ENCODE data around the gene PALMD.

The PALMD gene

DNA sequence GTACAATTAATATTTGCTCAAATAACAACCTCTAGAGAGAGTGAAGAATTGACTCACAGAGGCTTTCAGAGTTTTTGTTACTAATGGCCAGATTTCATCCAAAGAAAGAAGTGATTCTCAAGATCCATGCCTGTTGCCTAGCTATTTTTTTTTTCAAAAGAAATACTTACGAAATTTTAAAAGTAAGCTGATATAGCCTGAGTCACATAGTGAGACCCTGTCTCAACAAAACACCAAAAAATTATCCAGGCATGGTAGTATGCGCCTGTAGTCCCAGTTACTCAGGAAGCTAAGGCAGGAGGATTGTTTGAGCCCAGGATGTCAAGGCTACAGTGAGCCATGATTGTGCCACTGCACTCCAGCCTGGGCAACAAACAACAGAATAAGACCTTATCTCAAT, 14.6 kb downstream of the PALMD start:
- POLR2A ChIA-PET (ENCODE audit: low non-redundant PET) = no interaction called here
- no peak for DNase-seq (ENCODE audit: low spot score)
- TF ChIP-seq, protein P1, sequence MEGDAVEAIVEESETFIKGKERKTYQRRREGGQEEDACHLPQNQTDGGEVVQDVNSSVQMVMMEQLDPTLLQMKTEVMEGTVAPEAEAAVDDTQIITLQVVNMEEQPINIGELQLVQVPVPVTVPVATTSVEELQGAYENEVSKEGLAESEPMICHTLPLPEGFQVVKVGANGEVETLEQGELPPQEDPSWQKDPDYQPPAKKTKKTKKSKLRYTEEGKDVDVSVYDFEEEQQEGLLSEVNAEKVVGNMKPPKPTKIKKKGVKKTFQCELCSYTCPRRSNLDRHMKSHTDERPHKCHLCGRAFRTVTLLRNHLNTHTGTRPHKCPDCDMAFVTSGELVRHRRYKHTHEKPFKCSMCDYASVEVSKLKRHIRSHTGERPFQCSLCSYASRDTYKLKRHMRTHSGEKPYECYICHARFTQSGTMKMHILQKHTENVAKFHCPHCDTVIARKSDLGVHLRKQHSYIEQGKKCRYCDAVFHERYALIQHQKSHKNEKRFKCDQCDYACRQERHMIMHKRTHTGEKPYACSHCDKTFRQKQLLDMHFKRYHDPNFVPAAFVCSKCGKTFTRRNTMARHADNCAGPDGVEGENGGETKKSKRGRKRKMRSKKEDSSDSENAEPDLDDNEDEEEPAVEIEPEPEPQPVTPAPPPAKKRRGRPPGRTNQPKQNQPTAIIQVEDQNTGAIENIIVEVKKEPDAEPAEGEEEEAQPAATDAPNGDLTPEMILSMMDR (conservative IDR thresholded peaks at IDR 0.05; ENCODE audit: low read depth) = no peak
- CTCF ChIA-PET = interaction anchor here (0.6 to 1.6 kb wide), 2 partner anchors 13 to 46 kb away, joined by 4 read pairs; no protein-coding TSS in a partner anchor
- peak overlapping the region; percentile 93 for H3K27ac ChIP-seq

DNA sequence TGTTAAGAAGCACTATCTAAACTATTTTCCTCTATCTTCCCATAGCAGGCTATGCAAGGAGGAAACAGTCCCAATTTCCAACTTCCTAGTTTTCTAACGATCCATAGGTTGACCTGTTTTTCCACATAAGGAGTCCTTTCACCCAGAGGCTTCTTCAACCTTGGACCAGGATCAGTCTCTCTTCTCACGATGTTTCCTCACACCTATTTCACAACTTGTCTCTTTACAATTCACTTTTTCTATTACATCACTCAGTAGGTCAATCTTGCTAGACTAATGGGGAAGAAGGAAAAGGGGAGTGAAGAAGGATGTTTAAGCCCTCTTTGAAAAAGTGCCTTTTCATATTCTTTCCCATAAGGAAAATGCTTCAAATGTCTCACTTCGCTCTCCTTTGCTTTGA, 15.9 kb downstream of the PALMD start:
- POLR2A ChIA-PET (ENCODE audit: low non-redundant PET) = no interaction called here
- no peak overlapping the region for H3K27ac ChIP-seq
- TF ChIP-seq, protein P1 (conservative IDR thresholded peaks at IDR 0.05; ENCODE audit: low read depth) = no peak
- no peak for DNase-seq (ENCODE audit: low spot score)
- CTCF ChIA-PET = interaction anchor here (1.6 kb wide), 1 partner anchor 14 kb away, joined by 4 read pairs; no protein-coding TSS in a partner anchor

DNA sequence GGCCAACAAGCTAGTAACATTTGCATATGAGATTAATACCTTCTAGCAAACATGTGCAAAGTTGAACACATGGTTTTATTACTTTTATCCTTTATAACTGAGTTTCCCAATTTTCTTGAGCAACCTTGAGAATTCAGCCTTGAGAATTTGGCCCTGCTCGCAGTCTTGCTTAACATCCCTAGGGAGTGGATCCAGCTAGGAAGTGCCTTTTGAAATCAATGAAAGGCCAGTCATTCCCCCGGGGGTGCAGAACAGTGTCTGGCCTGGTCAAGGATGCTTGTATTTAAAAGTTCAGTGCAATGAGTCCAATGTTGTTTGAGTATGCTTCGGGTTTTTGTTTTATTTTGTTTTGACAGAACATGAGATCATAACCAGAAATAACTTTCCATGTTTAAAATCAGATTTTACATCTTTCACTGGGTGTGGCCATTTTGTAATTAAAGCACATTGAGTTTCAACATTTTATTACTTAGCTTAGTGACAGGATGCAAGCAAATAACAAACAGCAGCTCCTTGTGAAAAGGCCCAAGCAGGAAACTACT, 16.7 kb downstream of the PALMD start:
- POLR2A ChIA-PET (ENCODE audit: low non-redundant PET) = no interaction called here
- CTCF ChIA-PET = interaction anchor here (0.8 kb wide), 1 partner anchor 19 kb away, joined by 4 read pairs; no protein-coding TSS in a partner anchor
- TF ChIP-seq, protein P1 (conservative IDR thresholded peaks at IDR 0.05; ENCODE audit: low read depth) = no peak
- no peak overlapping the region for H3K27ac ChIP-seq
- peak; percentile 29 for DNase-seq (ENCODE audit: low spot score)

DNA sequence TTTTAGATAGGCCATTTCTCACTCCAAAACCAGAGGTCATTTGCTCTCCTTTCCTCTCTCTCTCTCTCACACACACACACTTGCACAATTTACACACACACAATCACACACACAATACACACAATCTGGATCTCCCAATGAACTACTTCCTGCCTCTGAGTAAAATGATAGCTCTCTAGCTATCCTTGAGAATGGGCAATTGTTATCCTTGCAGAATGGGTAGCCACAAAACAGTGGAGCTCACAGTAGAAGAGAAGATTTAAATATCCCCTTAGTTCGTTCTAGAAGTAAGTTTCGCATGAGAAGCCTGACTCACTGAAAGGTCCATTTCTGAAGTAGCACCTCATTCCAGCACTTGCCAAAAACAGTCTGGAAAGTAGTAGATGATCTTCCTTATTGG, 17.6 kb downstream of the PALMD start:
- H3K27ac ChIP-seq = no peak overlapping the region
- no peak for DNase-seq (ENCODE audit: low spot score)
- TF ChIP-seq, protein P1 (conservative IDR thresholded peaks at IDR 0.05; ENCODE audit: low read depth) = no peak
- POLR2A ChIA-PET (ENCODE audit: low non-redundant PET) = no interaction called here
- CTCF ChIA-PET = interaction anchor here (0.8 kb wide), 1 partner anchor 18 kb away, joined by 4 read pairs; no protein-coding TSS in a partner anchor

DNA sequence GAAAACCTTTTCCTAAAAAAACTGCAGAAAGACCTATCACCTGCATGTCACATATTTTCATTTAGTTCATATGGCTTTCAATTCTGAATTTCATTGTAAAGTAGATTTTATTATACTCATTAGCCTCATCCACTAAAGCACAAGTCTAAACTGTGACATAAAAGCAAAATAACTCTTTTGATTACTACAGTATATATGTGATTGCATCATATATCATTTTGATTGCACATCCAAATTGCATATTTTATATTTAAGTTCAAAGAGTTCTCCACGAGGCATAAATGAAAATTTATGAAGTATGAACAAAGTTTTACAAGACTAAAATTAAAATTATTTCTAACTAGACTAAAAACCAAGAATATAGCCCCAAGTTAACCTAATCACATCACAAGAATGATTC, 19.3 kb downstream of the PALMD start:
- TF ChIP-seq, protein P1 (conservative IDR thresholded peaks at IDR 0.05; ENCODE audit: low read depth) = no peak
- no peak overlapping the region for H3K27ac ChIP-seq
- ChIA-PET CTCF (no interaction called here), POLR2A (ENCODE audit: low non-redundant PET) (no interaction called here)
- no peak for DNase-seq (ENCODE audit: low spot score)

DNA sequence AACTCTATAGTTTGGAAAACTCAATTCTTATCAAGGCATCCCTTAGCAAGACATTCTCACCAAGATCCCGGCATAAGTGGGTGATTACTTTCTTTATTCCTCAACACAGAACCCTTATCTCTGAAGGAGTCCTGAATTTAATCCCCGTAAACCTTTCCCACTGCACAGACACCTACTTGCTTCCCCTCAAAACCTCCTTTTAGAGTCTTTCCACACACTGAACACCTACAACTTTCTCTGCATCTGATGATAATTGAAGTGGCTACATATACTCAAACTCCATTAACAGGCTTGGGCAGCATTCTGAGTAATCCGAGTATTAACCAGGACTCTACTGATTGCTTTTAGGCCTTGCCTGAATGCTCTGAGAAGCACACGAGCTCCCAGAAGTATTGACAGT, 23.5 kb downstream of the PALMD start:
- TF ChIP-seq, protein P1 (conservative IDR thresholded peaks at IDR 0.05; ENCODE audit: low read depth) = no peak
- DNase-seq (ENCODE audit: low spot score) = no peak
- POLR2A ChIA-PET (ENCODE audit: low non-redundant PET) = no interaction called here
- no peak overlapping the region for H3K27ac ChIP-seq
- CTCF ChIA-PET = interaction anchor here (0.6 to 0.7 kb wide), 2 partner anchors 142 to 277 kb away, joined by 3 read pairs; no protein-coding TSS in a partner anchor
